Measurements from ENCODE around the gene VAPA. TPM values are rescaled to one million over a fixed set of nuclear protein-coding genes. Genes with fewer than 3 reads are reported as not detected.
A peak's percentile ranks its signal among the peaks of the same experiment; 100 is the strongest.
"Not testable (repeated sequence)": the region's sequence is repeated elsewhere in the genome, so short reads cannot be mapped to it uniquely, and the experiment has no call there.

VAPA gene
- polyA plus RNA-seq, 3 donors, result 106 to 393 (median 334) TPM

- no peaks in the 10 kb centered on the region for H3K36me3 Mint-ChIP-seq
- DNase-seq, result no peak
- no peak overlapping the region for H3K4me3 Mint-ChIP-seq
- no peaks in the 10 kb centered on the region for H3K79me2 ChIP-seq (ENCODE audit: insufficient read depth, low read length)
- no peak overlapping the region for H3K4me3 ChIP-seq (replicated peaks in 1 of 3; ENCODE audit: low read depth in 2 of 3, low read length in 3 of 3)
- peaks cover 1% of the 10 kb centered on the region for H3K4me1 Mint-ChIP-seq
- intact Hi-C loops (cut with micrococcal nuclease), result loop anchor here in 1 of 2 donors (10.0 kb wide), 1 partner anchor 46 kb away; no protein-coding TSS in a partner anchor
- H3K9me3 ChIP-seq (replicated peaks in 1 of 2; ENCODE audit: control insufficient read depth in 1 of 2, insufficient read depth in 1 of 2, low read length in 2 of 2), result no peaks in the 10 kb centered on the region
- TF ChIP-seq CTCF (IDR thresholded peaks at IDR 0.05), result no peak
- H4K20me1 ChIP-seq (ENCODE audit: insufficient read depth, low read length), result no peaks in the 10 kb centered on the region
- no peak overlapping the region for H2AFZ ChIP-seq (ENCODE audit: insufficient read depth, low read depth, low read length, poor library complexity, severe bottlenecking)
- H3K9ac ChIP-seq (ENCODE audit: insufficient read depth, low read length, poor library complexity, severe bottlenecking), result no peak overlapping the region
- H3K4me2 ChIP-seq (replicated peaks; ENCODE audit: extremely low read depth, low read length, poor library complexity, severe bottlenecking), result no peak overlapping the region
- H3K9me3 Mint-ChIP-seq, result peaks cover 0 to 2% (median 0%) of the 10 kb centered on the region in 7 donors
- H3K27me3 ChIP-seq (ENCODE audit: control insufficient read depth in 2 of 2, insufficient read depth in 2 of 2, low read length in 2 of 2), result no peaks in the 10 kb centered on the region
- no peaks in the 10 kb centered on the region for H3K36me3 ChIP-seq (replicated peaks in 1 of 2; ENCODE audit: control insufficient read depth in 1 of 2, insufficient read depth in 2 of 2, low read length in 2 of 2)
- H3K4me1 ChIP-seq (ENCODE audit: control insufficient read depth in 1 of 2, insufficient read depth in 2 of 2, low read length in 2 of 2), result no peaks in the 10 kb centered on the region
- H3K27me3 Mint-ChIP-seq (ENCODE audit: low read depth in 3 of 3), result peaks cover 0 to 3% (median 2%) of the 10 kb centered on the region in 3 donors
- peak overlapping the region in 1 of 7 donors; percentile 68 for H3K27ac Mint-ChIP-seq
- WGBS (ENCODE audit: insufficient coverage), result 94% methylated on average over 4 of the region's 7 CpGs
- no peak overlapping the region for H3K27ac ChIP-seq (ENCODE audit: low read depth in 1 of 2, low read length in 2 of 2)
Observed at GRCh38 chr18:9900699-9901098, 13.1 kb upstream of the VAPA start.

GRCh38 chr18:9901377-9901776, 12.4 kb upstream of the VAPA start:
- Histone ChIP-seq H3K9ac (ENCODE audit: insufficient read depth, low read length, poor library complexity, severe bottlenecking) (no peak overlapping the region), H3K4me2 (replicated peaks; ENCODE audit: extremely low read depth, low read length, poor library complexity, severe bottlenecking) (no peak overlapping the region), H3K4me3 (replicated peaks in 1 of 3; ENCODE audit: low read depth in 2 of 3, low read length in 3 of 3) (no peak overlapping the region), H3K79me2 (ENCODE audit: insufficient read depth, low read length) (no peaks in the 10 kb centered on the region), H3K9me3 (replicated peaks in 1 of 2; ENCODE audit: control insufficient read depth in 1 of 2, insufficient read depth in 1 of 2, low read length in 2 of 2) (no peaks in the 10 kb centered on the region), H4K20me1 (ENCODE audit: insufficient read depth, low read length) (no peaks in the 10 kb centered on the region), H3K27me3 (ENCODE audit: control insufficient read depth in 2 of 2, insufficient read depth in 2 of 2, low read length in 2 of 2) (no peaks in the 10 kb centered on the region), H3K36me3 (replicated peaks in 1 of 2; ENCODE audit: control insufficient read depth in 1 of 2, insufficient read depth in 2 of 2, low read length in 2 of 2) (no peaks in the 10 kb centered on the region), H3K4me1 (ENCODE audit: control insufficient read depth in 1 of 2, insufficient read depth in 2 of 2, low read length in 2 of 2) (peaks cover 0 to 1% of the 10 kb centered on the region in 2 donors), H2AFZ (ENCODE audit: insufficient read depth, low read depth, low read length, poor library complexity, severe bottlenecking) (no peak overlapping the region), H3K27ac (ENCODE audit: low read depth in 1 of 2, low read length in 2 of 2) (no peak overlapping the region)
- Mint-ChIP-seq H3K4me3 (no peak overlapping the region), H3K36me3 (no peaks in the 10 kb centered on the region), H3K9me3 (no peaks in the 10 kb centered on the region), H3K27ac (no peak overlapping the region), H3K27me3 (ENCODE audit: low read depth in 3 of 3) (peaks cover 0 to 3% (median 2%) of the 10 kb centered on the region in 3 donors), H3K4me1 (peaks cover 5% of the 10 kb centered on the region)
- TF ChIP-seq CTCF (IDR thresholded peaks at IDR 0.05), result no peak
- DNase-seq, result no peak
- intact Hi-C loops (cut with micrococcal nuclease), result loop anchor here in 1 of 2 donors (10.0 kb wide), 1 partner anchor 47 kb away; no protein-coding TSS in a partner anchor
- WGBS (ENCODE audit: insufficient coverage), result no CpG with 5 or more reads among the region's 3 CpGs

GRCh38 chr18:9902264-9902663, 11.6 kb upstream of the VAPA start:
- not testable (repeated sequence) for DNase-seq; H3K9me3 ChIP-seq (replicated peaks in 1 of 2; ENCODE audit: control insufficient read depth in 1 of 2, insufficient read depth in 1 of 2, low read length in 2 of 2); H3K27me3 Mint-ChIP-seq (ENCODE audit: low read depth in 3 of 3); H3K36me3 ChIP-seq (replicated peaks in 1 of 2; ENCODE audit: control insufficient read depth in 1 of 2, insufficient read depth in 2 of 2, low read length in 2 of 2); H3K9ac ChIP-seq (ENCODE audit: insufficient read depth, low read length, poor library complexity, severe bottlenecking); H3K27me3 ChIP-seq (ENCODE audit: control insufficient read depth in 2 of 2, insufficient read depth in 2 of 2, low read length in 2 of 2); H3K4me2 ChIP-seq (replicated peaks; ENCODE audit: extremely low read depth, low read length, poor library complexity, severe bottlenecking); H3K9me3 Mint-ChIP-seq; H4K20me1 ChIP-seq (ENCODE audit: insufficient read depth, low read length); H3K4me1 ChIP-seq (ENCODE audit: control insufficient read depth in 1 of 2, insufficient read depth in 2 of 2, low read length in 2 of 2); H3K79me2 ChIP-seq (ENCODE audit: insufficient read depth, low read length); H3K27ac ChIP-seq (ENCODE audit: low read depth in 1 of 2, low read length in 2 of 2); H3K4me3 ChIP-seq (replicated peaks in 1 of 3; ENCODE audit: low read depth in 2 of 3, low read length in 3 of 3); H3K4me1 Mint-ChIP-seq; H3K36me3 Mint-ChIP-seq; H3K4me3 Mint-ChIP-seq; H2AFZ ChIP-seq (ENCODE audit: insufficient read depth, low read depth, low read length, poor library complexity, severe bottlenecking)
- peak overlapping the region in 1 of 7 donors; percentile 45 for H3K27ac Mint-ChIP-seq
- WGBS (ENCODE audit: insufficient coverage), result 90% methylated on average over 2 of the region's 14 CpGs
- intact Hi-C loops (cut with micrococcal nuclease), result loop anchor here in 1 of 2 donors (10.0 kb wide), 1 partner anchor 47 kb away; no protein-coding TSS in a partner anchor

Measured in CD14-positive monocyte (primary cell).